A549 (cell line): ENCODE results near the gene AUTS2.

Experiments
- ATOH8 ChIP-seq: fragments of 250-450 bp; sonication (Bioruptor Pico); IDR thresholded peaks from 2 replicates; pipeline ENCODE4 v1.5.0; 2020; ENCODE audit warnings: low read depth, mild to moderate bottlenecking, moderate library complexity
- CEBPB ChIP-seq, 2 experiments: fragments of >200 bp in 1 of 2; sonication (Bioruptor Twin) in 1 of 2; formaldehyde crosslinking in 1 of 2; IDR thresholded peaks; 2 replicates each; pipeline ENCODE4 v1.6.1; 2012 to 2016
- CTCF ChIP-seq: fragments of >200 bp; sonication (Bioruptor Twin); formaldehyde crosslinking; IDR thresholded peaks from 3 replicates; pipeline ENCODE4 v1.5.1; 2016
- HDAC2 ChIP-seq: fragments of 200-600 bp; sonication (generic); IDR thresholded peaks from 2 replicates; pipeline ENCODE4 v1.6.1; 2016
- MAX ChIP-seq: IDR thresholded peaks from 2 replicates; pipeline ENCODE4 v1.6.1; 2012
- POLR2A ChIP-seq: IDR thresholded peaks from 2 replicates; pipeline ENCODE4 v1.6.1; 2012; ENCODE audit warnings: mild to moderate bottlenecking, low read length
- USF2 ChIP-seq: fragments of 450-650 bp; IDR thresholded peaks from 2 replicates; pipeline ENCODE4 v1.6.1; 2014; ENCODE audit warnings: antibody characterized with exemption

- TF ChIP-seq HDAC2 (no peak), POLR2A (no peak), CEBPB (IDR thresholded peaks at IDR 0.05) (no peak), MAX (no peak), CTCF (no peak), USF2 (no peak), ATOH8 (CRISPR knock-in tag) (no peak)
These were observed 1055.9 kb downstream of the AUTS2 start for GRCh38 chr7:70654146-70654545.
